IMR-90 (cell line): ENCODE measurements around the gene INTS11. TPM values are rescaled to one million over a fixed set of nuclear protein-coding genes. Genes with fewer than 3 reads are reported as not detected.

Experiments
- ATAC-seq: fragments of 200-7000 bp; cut with Tn5 transposase; 2 replicates; pipeline ENCODE4 v1.9.1; 2020; ENCODE audit warnings: low read depth, mild to moderate bottlenecking, moderate library complexity
- BruUV-seq: library from RNA; stranded (reverse); fragments of 400-500 nt; replicated peaks from 2 replicates; lab custom pipeline; 2021; lab: Mats Ljungman, UMichigan
- CTCF ChIA-PET: fragments of 300-600 bp; formaldehyde crosslinking; extraction: SDS; loops from one replicate; lab custom pipeline; 2021; ENCODE audit warnings: antibody characterized with exemption; lab: Yijun Ruan, JAX
- POLR2A ChIA-PET: fragments of 300-600 bp; sonication (Branson Sonifier 250); formaldehyde crosslinking; loops from one replicate; lab custom pipeline; 2022; ENCODE audit warnings: antibody characterized with exemption; ENCODE audit not compliant: unreplicated experiment; lab: Charles Lee
- DNase-seq: peaks from one replicate; pipeline ENCODE4 v3.0.0; 2013
- H2AFZ ChIP-seq: replicated peaks from 2 replicates; pipeline ENCODE3; 2013; ENCODE audit warnings: low read length, mild to moderate bottlenecking; ENCODE audit not compliant: poor library complexity
- H2AK5ac ChIP-seq: 2 replicates; pipeline ENCODE4 v1.6.1; 2013; ENCODE audit warnings: low read depth, low read length, inconsistent platforms
- H2AK9ac ChIP-seq: replicated peaks from 2 replicates; pipeline ENCODE3; 2013; ENCODE audit warnings: mild to moderate bottlenecking, low read depth, low read length, moderate library complexity; ENCODE audit not compliant: poor library complexity
- H2BK120ac ChIP-seq: 2 replicates; pipeline ENCODE4 v1.6.1; 2013; ENCODE audit warnings: low read depth, low read length, inconsistent platforms
- H2BK15ac ChIP-seq: 3 replicates; pipeline ENCODE4 v1.6.1; 2013; ENCODE audit warnings: low read depth, low read length, inconsistent platforms
- H2BK20ac ChIP-seq: 2 replicates; pipeline ENCODE4 v1.6.1; 2013; ENCODE audit warnings: low read depth, mild to moderate bottlenecking, inconsistent platforms, low read length, moderate library complexity
- H2BK5ac ChIP-seq: 2 replicates; pipeline ENCODE4 v1.6.1; 2013; ENCODE audit warnings: mild to moderate bottlenecking, low read depth, low read length, inconsistent platforms; ENCODE audit not compliant: poor library complexity, severe bottlenecking
- H3K14ac ChIP-seq: replicated peaks from 2 replicates; pipeline ENCODE4 v1.6.1; 2013; ENCODE audit warnings: low read depth, low read length, inconsistent platforms
- H3K18ac ChIP-seq: 2 replicates; pipeline ENCODE4 v1.6.1; 2013; ENCODE audit warnings: low read depth, low read length, control low read depth
- H3K23ac ChIP-seq: 2 replicates; pipeline ENCODE4 v1.6.1; 2013; ENCODE audit warnings: low read depth, low read length, inconsistent platforms
- H3K27ac ChIP-seq: 2 replicates; pipeline ENCODE4 v1.5.1; 2013; ENCODE audit warnings: mild to moderate bottlenecking, control low read depth, low read length; ENCODE audit not compliant: insufficient read depth
- H3K27me3 ChIP-seq: 2 replicates; pipeline ENCODE4 v1.6.1; 2013; ENCODE audit warnings: low read length; ENCODE audit not compliant: control insufficient read depth, insufficient read depth
- H3K36me3 ChIP-seq: 2 replicates; pipeline ENCODE4 v1.6.1; 2013; ENCODE audit warnings: low read length, mixed read lengths; ENCODE audit not compliant: control insufficient read depth, insufficient read depth
- H3K4ac ChIP-seq: 2 replicates; pipeline ENCODE4 v1.6.1; 2013; ENCODE audit warnings: low read depth, low read length, inconsistent platforms
- H3K4me1 ChIP-seq: 2 replicates; pipeline ENCODE4 v1.6.1; 2013; ENCODE audit warnings: low read length, mixed read lengths; ENCODE audit not compliant: control insufficient read depth, insufficient read depth
- H3K4me2 ChIP-seq: 2 replicates; pipeline ENCODE4 v1.6.1; 2013; ENCODE audit warnings: low read depth, mild to moderate bottlenecking, control low read depth, low read length, moderate library complexity
- H3K4me3 ChIP-seq: 2 replicates; pipeline ENCODE4 v1.5.1; 2013; ENCODE audit warnings: low read depth, mild to moderate bottlenecking, control low read depth, low read length, moderate library complexity; ENCODE audit not compliant: insufficient read depth
- H3K56ac ChIP-seq: 2 replicates; pipeline ENCODE4 v1.6.1; 2013; ENCODE audit warnings: low read length, inconsistent platforms; ENCODE audit not compliant: insufficient read depth; ENCODE audit errors: extremely low read depth
- H3K79me1 ChIP-seq, 2 experiments: 2 replicates each; pipeline ENCODE4 v1.6.1; 2013; ENCODE audit warnings: low read length in 2 of 2, inconsistent platforms in 1 of 2, low read depth in 1 of 2
- H3K9ac ChIP-seq: 2 replicates; pipeline ENCODE4 v1.6.1; 2013; ENCODE audit warnings: low read depth, low read length, control low read depth
- H3K9me1 ChIP-seq: 2 replicates; pipeline ENCODE4 v1.6.1; 2013; ENCODE audit warnings: low read length, inconsistent platforms; ENCODE audit not compliant: insufficient read depth
- H3K9me3 ChIP-seq: 2 replicates; pipeline ENCODE4 v1.6.1; 2013; ENCODE audit warnings: low read length; ENCODE audit not compliant: control insufficient read depth, insufficient read depth
- H4K20me1 ChIP-seq: 2 replicates; pipeline ENCODE4 v1.6.1; 2013; ENCODE audit warnings: low read length, inconsistent platforms; ENCODE audit not compliant: insufficient read depth
- H4K5ac ChIP-seq: 2 replicates; pipeline ENCODE4 v1.6.1; 2013; ENCODE audit warnings: mild to moderate bottlenecking, low read depth, low read length, control low read depth
- H4K8ac ChIP-seq, 2 experiments: 2 replicates each; pipeline ENCODE4 v1.6.1; 2013; ENCODE audit warnings: low read depth in 2 of 2, low read length in 2 of 2, control low read depth in 1 of 2, inconsistent platforms in 1 of 2
- H4K91ac ChIP-seq: 2 replicates; pipeline ENCODE4 v1.6.1; 2013; ENCODE audit warnings: low read depth, low read length, inconsistent platforms; ENCODE audit not compliant: insufficient read depth
- CHD1 ChIP-seq: IDR thresholded peaks from 2 replicates; pipeline ENCODE4 v1.6.1; 2012; ENCODE audit warnings: low read depth, low read length, improper control_type of control experiment
- MAFK ChIP-seq: IDR thresholded peaks from 2 replicates; pipeline ENCODE4 v1.6.1; 2012; ENCODE audit warnings: low read depth, low read length, improper control_type of control experiment
- MAZ ChIP-seq: IDR thresholded peaks from 2 replicates; pipeline ENCODE4 v1.6.1; 2012; ENCODE audit warnings: low read depth, mild to moderate bottlenecking, low read length, improper control_type of control experiment, moderate library complexity, borderline replicate concordance
- POLR2A ChIP-seq: IDR thresholded peaks from 2 replicates; pipeline ENCODE4 v1.6.1; 2012; ENCODE audit warnings: mild to moderate bottlenecking, low read depth, low read length
- RFX5 ChIP-seq: IDR thresholded peaks from 2 replicates; pipeline ENCODE4 v1.8.0; 2012; ENCODE audit warnings: low read depth, mild to moderate bottlenecking, low read length, moderate library complexity
- SMC3 ChIP-seq: fragments of 150-350 bp; IDR thresholded peaks from 2 replicates; pipeline ENCODE4 v1.6.1; 2016; ENCODE audit warnings: low read depth, mild to moderate bottlenecking, antibody characterized with exemption, low read length, moderate library complexity
- WGBS, 2 experiments: methylation state at CpG; one replicate each; pipeline versions ENCODE4 v1.1.5 to v1.1.7; 2013; ENCODE audit warnings: missing lambda C conversion rate in 2 of 2; ENCODE audit not compliant: insufficient read length in 1 of 2; ENCODE audit errors: extremely low coverage in 2 of 2; 5-methylcytosine and 5-hydroxymethylcytosine counted together
- dilution Hi-C: fragments of 300-500 bp; cut with HindIII; formaldehyde crosslinking; loops from one replicate; pipeline ENCODE4 v1.14.3; 2018; ENCODE audit warnings: low sequenced_read_pairs; ENCODE audit not compliant: unreplicated experiment
- in situ Hi-C: fragments of 300-500 bp; cut with MboI; formaldehyde crosslinking; loops from 3 replicates; pipeline ENCODE4 v1.14.3; 2019; ENCODE audit warnings: low sequenced_read_pairs, inconsistent platforms, mixed read lengths
- intact Hi-C: fragments of 100-400 bp; cut with micrococcal nuclease; formaldehyde crosslinking; loops from 2 replicates; pipeline ENCODE4 v1.10.0; 2022
- polyA plus RNA-seq, 3 experiments: library from polyadenylated mRNA; depleted of rRNA; stranded (reverse); fragments of >200 nt; gene quantifications; 2 replicates each; pipeline ENCODE4 v1.2.3, GENCODE V29; 2012; ENCODE audit warnings: low replicate concordance in 1 of 3
- total RNA-seq: library from RNA; depleted of rRNA; stranded (reverse); fragments of >200 nt; gene quantifications from 2 replicates; pipeline ENCODE4 v1.2.3, GENCODE V29; 2012
- TF ChIP-seq, protein P1 (sequence below): conservative IDR thresholded peaks from 2 replicates; pipeline ENCODE4 v1.5.1; 2012; ENCODE audit warnings: mild to moderate bottlenecking, low read depth, low read length, improper control_type of control experiment

INTS11 gene
- total and polyA plus RNA-seq, 2 of the 4 experiments (the other 2 are of a cell fraction): 56.1 to 123 TPM

DNA sequence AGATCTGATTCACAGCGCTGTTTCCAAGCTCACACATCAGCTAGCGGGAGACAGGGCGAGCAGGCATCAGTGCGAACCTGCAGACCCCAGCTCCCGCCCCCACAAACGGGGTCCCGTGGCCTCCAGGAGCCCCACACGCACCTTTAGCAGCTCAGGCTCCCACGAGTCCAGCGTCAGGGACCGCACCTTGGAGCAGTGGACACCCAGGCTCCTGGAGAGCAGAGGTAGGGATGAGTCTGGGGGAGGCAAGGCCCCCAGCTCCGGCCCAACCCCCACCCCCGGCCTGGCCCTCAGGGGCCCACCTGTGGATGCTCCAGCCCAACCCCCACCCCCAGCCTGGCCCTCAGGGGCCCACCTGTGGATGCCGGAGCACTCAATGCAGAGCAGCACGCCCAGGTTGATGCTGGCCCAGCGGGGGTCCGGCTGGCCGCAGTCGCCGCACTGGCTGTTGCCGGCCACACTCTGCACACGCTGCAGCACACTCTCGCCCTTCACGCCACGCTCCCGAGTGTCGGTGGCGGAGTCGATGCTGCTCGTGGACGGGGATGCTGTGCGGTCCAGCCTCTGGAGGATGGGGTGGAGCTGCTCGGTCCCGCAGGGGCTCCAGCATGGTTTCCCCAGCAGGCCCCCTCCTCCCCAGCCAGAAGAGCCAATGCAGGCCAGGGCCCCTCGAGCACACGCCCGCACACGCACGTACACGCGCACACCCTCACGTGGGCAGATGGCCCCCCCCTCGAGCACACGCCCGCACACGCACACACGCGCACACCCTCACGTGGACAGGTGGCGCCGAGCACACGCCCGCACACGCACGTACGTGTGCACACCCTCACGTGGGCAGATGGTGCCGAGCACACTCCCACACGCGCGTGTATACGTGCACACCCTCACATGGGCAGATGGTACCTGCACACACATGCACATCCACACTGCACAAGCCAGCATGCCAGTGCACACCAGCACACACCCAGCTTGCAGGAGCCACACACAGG is 28.1 kb downstream of the INTS11 start:
- no peak for DNase-seq
- dilution Hi-C loops (no loop called here), intact Hi-C loops (no loop called here), in situ Hi-C loops (no loop called here)
- no peak overlapping the region for H3K18ac ChIP-seq
- no peak overlapping the region for H3K4me3 ChIP-seq
- H4K8ac ChIP-seq: no peak overlapping the region
- no peak overlapping the region for H2BK5ac ChIP-seq
- H3K23ac ChIP-seq: no peak overlapping the region
- H3K9me1 ChIP-seq: no peaks in the 10 kb centered on the region
- peaks cover 43% of the 10 kb centered on the region for H3K36me3 ChIP-seq
- H3K79me1 ChIP-seq: peaks cover 0 to 3% of the 10 kb centered on the region in 2 experiments; a peak in 1 of 4 replicates
- H3K14ac ChIP-seq: no peak overlapping the region
- H2AK5ac ChIP-seq: no peak overlapping the region
- no peak overlapping the region for H3K9ac ChIP-seq
- no peak overlapping the region for H4K91ac ChIP-seq
- no peaks in the 10 kb centered on the region for H3K27me3 ChIP-seq
- H2BK120ac ChIP-seq: no peak overlapping the region
- no peak overlapping the region for H2BK20ac ChIP-seq
- H4K5ac ChIP-seq: no peak overlapping the region
- H3K4me1 ChIP-seq: no peaks in the 10 kb centered on the region
- WGBS, 2 experiments: 97% methylated on average over 27 of the region's 62 CpGs; no CpG with 5 or more reads in 1 of the 2 experiments
- no peak overlapping the region for H3K4ac ChIP-seq
- peaks cover 34% of the 10 kb centered on the region for H4K20me1 ChIP-seq
- H2BK15ac ChIP-seq: no peak overlapping the region
- ATAC-seq: no peak
- no TSS peak for BruUV-seq
- ChIA-PET POLR2A (no interaction called here), CTCF (no interaction called here)
- TF ChIP-seq CHD1: no peak
- TF ChIP-seq RFX5: no peak
- TF ChIP-seq SMC3: no peak
- no peak for TF ChIP-seq MAFK
- TF ChIP-seq MAZ: no peak
- TF ChIP-seq POLR2A: no peak
- TF ChIP-seq, protein P1, sequence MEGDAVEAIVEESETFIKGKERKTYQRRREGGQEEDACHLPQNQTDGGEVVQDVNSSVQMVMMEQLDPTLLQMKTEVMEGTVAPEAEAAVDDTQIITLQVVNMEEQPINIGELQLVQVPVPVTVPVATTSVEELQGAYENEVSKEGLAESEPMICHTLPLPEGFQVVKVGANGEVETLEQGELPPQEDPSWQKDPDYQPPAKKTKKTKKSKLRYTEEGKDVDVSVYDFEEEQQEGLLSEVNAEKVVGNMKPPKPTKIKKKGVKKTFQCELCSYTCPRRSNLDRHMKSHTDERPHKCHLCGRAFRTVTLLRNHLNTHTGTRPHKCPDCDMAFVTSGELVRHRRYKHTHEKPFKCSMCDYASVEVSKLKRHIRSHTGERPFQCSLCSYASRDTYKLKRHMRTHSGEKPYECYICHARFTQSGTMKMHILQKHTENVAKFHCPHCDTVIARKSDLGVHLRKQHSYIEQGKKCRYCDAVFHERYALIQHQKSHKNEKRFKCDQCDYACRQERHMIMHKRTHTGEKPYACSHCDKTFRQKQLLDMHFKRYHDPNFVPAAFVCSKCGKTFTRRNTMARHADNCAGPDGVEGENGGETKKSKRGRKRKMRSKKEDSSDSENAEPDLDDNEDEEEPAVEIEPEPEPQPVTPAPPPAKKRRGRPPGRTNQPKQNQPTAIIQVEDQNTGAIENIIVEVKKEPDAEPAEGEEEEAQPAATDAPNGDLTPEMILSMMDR: no peak
- no peak overlapping the region for H2AK9ac ChIP-seq
- no peak overlapping the region for H2AFZ ChIP-seq
- H3K4me2 ChIP-seq: no peak overlapping the region
- H3K56ac ChIP-seq: no peak overlapping the region
- H3K9me3 ChIP-seq: no peaks in the 10 kb centered on the region
- H3K27ac ChIP-seq: no peak overlapping the region
